ENCODE measurements around the gene PVR.
"Not testable (repeated sequence)": the region's sequence is repeated elsewhere in the genome, so short reads cannot be mapped to it uniquely, and the experiment has no call there.

PVR gene

DNA sequence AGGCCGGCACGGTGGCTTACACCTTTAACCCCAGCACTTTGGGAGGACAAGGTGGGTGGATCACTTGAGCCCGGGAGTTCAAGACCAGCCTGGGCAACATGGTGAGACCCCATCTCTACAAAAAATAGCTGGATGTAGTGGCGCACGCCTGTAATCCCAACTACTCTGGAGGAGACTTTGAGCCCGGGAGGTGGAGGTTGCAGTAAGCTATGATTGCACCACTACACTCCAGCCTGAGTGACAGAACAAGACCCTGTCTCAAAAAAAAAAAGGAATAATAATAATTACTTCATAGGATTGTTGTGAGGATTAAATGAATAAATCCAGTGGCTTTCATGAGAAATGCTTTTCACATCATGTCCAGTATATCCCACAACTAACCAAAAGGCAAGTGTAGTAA lies 22.3 kb upstream of the PVR start (continued):
- TF ChIP-seq, protein P1, sequence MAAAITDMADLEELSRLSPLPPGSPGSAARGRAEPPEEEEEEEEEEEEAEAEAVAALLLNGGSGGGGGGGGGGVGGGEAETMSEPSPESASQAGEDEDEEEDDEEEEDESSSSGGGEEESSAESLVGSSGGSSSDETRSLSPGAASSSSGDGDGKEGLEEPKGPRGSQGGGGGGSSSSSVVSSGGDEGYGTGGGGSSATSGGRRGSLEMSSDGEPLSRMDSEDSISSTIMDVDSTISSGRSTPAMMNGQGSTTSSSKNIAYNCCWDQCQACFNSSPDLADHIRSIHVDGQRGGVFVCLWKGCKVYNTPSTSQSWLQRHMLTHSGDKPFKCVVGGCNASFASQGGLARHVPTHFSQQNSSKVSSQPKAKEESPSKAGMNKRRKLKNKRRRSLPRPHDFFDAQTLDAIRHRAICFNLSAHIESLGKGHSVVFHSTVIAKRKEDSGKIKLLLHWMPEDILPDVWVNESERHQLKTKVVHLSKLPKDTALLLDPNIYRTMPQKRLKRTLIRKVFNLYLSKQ (tag by site-specific recombination; IDR thresholded peaks at IDR 0.05; ENCODE audit: borderline replicate concordance): no peak
- TF ChIP-seq ZNF155 (tag by site-specific recombination; IDR thresholded peaks at IDR 0.05) (no peak), ZBTB1 (tag by site-specific recombination; IDR thresholded peaks at IDR 0.05) (no peak)

DNA sequence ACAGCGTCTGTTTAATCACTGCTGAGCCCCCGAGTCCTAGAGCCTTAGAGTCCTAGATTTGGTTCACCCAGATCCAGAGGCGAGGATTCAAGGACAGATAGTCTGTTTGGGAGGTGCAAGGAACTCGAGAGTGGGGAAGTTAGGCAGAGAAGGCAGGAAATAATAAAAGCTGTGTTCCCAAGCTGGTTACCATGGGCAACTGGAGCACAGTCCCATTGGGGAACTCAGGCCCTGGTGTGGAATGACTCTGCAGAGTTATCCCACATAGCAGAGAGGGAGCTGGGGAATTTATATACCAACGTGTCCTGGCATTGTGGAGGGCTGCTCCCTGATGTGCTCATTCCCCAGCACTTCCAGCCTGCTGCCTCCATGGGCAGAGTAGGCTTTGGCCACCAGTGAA lies 20.6 kb upstream of the PVR start:
- Histone ChIP-seq H3K27ac (ENCODE audit: extremely low read depth, low read depth, low read length) (no peak overlapping the region), H3K4me1 (ENCODE audit: control insufficient read depth, insufficient read depth, low read length) (no peaks in the 10 kb centered on the region), H3K9me3 (ENCODE audit: control insufficient read depth, insufficient read depth, low read depth, low read length) (no peaks in the 10 kb centered on the region), H3K4me3 (ENCODE audit: low read depth, low read length) (no peak overlapping the region), H3K36me3 (ENCODE audit: control insufficient read depth in 2 of 2, insufficient read depth in 1 of 2, low read length in 2 of 2) (no peaks in the 10 kb centered on the region)
- ChIA-PET POLR2A (no interaction called here), CTCF (interaction anchor here (0.6 to 0.8 kb wide), 2 partner anchors 52 to 1194 kb away, joined by 3 read pairs; no protein-coding TSS in a partner anchor)
- TF ChIP-seq ZNF37A (tag by site-specific recombination; IDR thresholded peaks at IDR 0.05): peak; percentile 67; the same call in 1 of the 2 replicates
- TF ChIP-seq ZNF174 (tag by site-specific recombination; IDR thresholded peaks at IDR 0.05): no peak

DNA sequence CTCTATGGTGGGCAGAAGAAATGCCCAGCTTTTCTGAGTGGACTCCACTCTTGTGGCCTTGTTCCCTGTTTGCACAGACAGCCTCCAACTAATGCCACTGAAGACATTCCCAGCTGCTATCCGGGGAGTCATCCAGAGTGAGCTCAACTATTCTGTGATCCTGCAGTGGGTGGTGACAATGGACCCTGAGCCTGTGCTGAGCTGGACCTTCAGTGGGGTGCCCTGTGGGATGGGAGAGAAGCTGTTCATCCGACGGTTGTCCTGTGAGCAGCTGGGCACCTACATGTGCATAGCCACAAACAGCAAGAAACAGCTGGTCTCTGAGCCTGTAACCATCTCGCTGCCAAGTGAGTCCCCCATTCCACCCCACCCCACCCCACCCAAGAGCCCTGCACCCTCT lies 20.1 kb upstream of the PVR start:
- Histone ChIP-seq H3K27ac (ENCODE audit: extremely low read depth, low read depth, low read length) (no peak overlapping the region), H3K4me1 (ENCODE audit: control insufficient read depth, insufficient read depth, low read length) (no peaks in the 10 kb centered on the region), H3K4me3 (ENCODE audit: low read depth, low read length) (no peak overlapping the region), H3K36me3 (ENCODE audit: control insufficient read depth in 2 of 2, insufficient read depth in 1 of 2, low read length in 2 of 2) (no peaks in the 10 kb centered on the region), H3K9me3 (ENCODE audit: control insufficient read depth, insufficient read depth, low read depth, low read length) (no peaks in the 10 kb centered on the region)
- ChIA-PET CTCF (interaction anchor here (0.6 to 0.8 kb wide), 2 partner anchors 53 to 1193 kb away, joined by 3 read pairs; no protein-coding TSS in a partner anchor), POLR2A (no interaction called here)
- TF ChIP-seq REPIN1 (tag by site-specific recombination; IDR thresholded peaks at IDR 0.05; ENCODE audit: low read depth) (no peak), ZNF521 (tag by site-specific recombination; IDR thresholded peaks at IDR 0.05) (no peak), ZNF791 (tag by site-specific recombination; IDR thresholded peaks at IDR 0.05) (no peak), ZXDB (tag by site-specific recombination; IDR thresholded peaks at IDR 0.05) (no peak)
- TF ChIP-seq, protein P2, sequence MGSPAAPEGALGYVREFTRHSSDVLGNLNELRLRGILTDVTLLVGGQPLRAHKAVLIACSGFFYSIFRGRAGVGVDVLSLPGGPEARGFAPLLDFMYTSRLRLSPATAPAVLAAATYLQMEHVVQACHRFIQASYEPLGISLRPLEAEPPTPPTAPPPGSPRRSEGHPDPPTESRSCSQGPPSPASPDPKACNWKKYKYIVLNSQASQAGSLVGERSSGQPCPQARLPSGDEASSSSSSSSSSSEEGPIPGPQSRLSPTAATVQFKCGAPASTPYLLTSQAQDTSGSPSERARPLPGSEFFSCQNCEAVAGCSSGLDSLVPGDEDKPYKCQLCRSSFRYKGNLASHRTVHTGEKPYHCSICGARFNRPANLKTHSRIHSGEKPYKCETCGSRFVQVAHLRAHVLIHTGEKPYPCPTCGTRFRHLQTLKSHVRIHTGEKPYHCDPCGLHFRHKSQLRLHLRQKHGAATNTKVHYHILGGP (tag by site-specific recombination; IDR thresholded peaks at IDR 0.05): no peak
- TF ChIP-seq, protein P3, sequence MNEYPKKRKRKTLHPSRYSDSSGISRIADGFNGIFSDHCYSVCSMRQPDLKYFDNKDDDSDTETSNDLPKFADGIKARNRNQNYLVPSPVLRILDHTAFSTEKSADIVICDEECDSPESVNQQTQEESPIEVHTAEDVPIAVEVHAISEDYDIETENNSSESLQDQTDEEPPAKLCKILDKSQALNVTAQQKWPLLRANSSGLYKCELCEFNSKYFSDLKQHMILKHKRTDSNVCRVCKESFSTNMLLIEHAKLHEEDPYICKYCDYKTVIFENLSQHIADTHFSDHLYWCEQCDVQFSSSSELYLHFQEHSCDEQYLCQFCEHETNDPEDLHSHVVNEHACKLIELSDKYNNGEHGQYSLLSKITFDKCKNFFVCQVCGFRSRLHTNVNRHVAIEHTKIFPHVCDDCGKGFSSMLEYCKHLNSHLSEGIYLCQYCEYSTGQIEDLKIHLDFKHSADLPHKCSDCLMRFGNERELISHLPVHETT (tag by site-specific recombination; IDR thresholded peaks at IDR 0.05): no peak

DNA sequence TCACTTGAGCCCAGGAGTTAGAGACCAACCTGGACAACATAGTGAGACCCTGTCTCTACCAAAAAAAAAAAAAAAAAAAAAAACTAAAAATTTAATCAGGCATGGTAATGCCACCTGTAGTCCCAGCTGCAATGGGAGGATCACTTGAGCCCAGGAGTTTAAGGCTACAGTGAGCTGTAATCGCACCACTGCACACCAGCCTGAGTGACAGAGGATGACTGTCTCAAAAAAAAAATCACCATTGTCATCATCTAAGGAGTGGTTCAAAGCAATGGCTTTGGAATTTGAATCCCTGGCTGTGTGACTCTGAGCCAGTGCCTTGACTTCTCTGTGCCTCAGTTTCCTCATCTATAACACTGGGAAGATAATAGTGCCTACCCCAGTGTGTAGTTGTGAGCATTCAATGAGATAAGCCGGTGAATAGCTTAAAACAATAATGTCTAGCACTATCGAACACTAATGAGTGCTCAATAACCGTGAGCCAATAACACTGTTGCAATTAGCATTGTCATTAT lies 18.8 kb upstream of the PVR start:
- Histone ChIP-seq H3K4me1 (ENCODE audit: control insufficient read depth, insufficient read depth, low read length) (no peaks in the 10 kb centered on the region), H3K27ac (ENCODE audit: extremely low read depth, low read depth, low read length) (no peak overlapping the region), H3K9me3 (ENCODE audit: control insufficient read depth, insufficient read depth, low read depth, low read length) (no peaks in the 10 kb centered on the region), H3K36me3 (ENCODE audit: control insufficient read depth in 2 of 2, insufficient read depth in 1 of 2, low read length in 2 of 2) (no peaks in the 10 kb centered on the region), H3K4me3 (ENCODE audit: low read depth, low read length) (no peak overlapping the region)
- CTCF ChIA-PET: interaction anchor here (1.0 kb wide), 1 partner anchor 54 kb away, joined by 4 read pairs; no protein-coding TSS in a partner anchor
- TF ChIP-seq ZNF677 (tag by site-specific recombination; IDR thresholded peaks at IDR 0.05): no peak
- TF ChIP-seq SP7 (tag by site-specific recombination; IDR thresholded peaks at IDR 0.05): no peak
- TF ChIP-seq ZNF239 (tag by site-specific recombination; IDR thresholded peaks at IDR 0.05): no peak
- POLR2A ChIA-PET: no interaction called here

DNA sequence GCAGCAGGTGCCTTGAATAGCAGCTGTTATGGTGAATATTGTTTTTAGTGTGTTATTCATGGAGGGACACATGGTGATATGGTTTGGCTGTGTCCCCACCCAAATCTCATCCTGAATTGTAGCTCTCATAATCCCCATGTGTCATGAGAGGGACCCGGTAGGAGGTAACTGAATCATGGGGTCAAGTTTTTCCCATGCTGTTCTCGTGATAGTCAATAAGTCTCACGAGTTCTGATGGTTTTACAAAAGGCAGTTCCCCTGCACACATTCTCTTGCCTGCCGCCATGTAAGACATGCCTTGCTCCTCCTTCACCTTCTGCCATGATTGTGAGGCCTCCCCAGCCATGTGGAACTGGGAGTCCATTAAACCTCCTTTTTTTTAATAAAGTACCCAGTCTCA lies 18.1 kb upstream of the PVR start:
- H3K36me3 ChIP-seq (ENCODE audit: control insufficient read depth in 2 of 2, insufficient read depth in 1 of 2, low read length in 2 of 2); H3K27ac ChIP-seq (ENCODE audit: extremely low read depth, low read depth, low read length); H3K4me3 ChIP-seq (ENCODE audit: low read depth, low read length); H3K4me1 ChIP-seq (ENCODE audit: control insufficient read depth, insufficient read depth, low read length); H3K9me3 ChIP-seq (ENCODE audit: control insufficient read depth, insufficient read depth, low read depth, low read length): not testable (repeated sequence)
- CTCF ChIA-PET: interaction anchor here (0.8 to 1.0 kb wide), 2 partner anchors 55 to 69 kb away, joined by 4 read pairs; no protein-coding TSS in a partner anchor
- POLR2A ChIA-PET: interaction anchor here (2.6 kb wide), 1 partner anchor 18 kb away, joined by 9 read pairs; the partner anchor contains the start of gene PVR

All from HEK293 (cell line).